WTC11 (cell line): ENCODE data around the gene A1CF. TPM values are rescaled to one million over a fixed set of nuclear protein-coding genes. Genes with fewer than 3 reads are reported as not detected.
A peak's percentile ranks its signal among the peaks of the same experiment; 100 is the strongest.

ENCODE experiments used
- ATAC-seq: fragments of 200-7000 bp; cut with Tn5 transposase; 2 replicates; pipeline ENCODE4 v1.10.0; 2021; ENCODE audit warnings: mild to moderate bottlenecking, moderate library complexity
- CTCF ChIA-PET: fragments of 300-600 bp; sonication (Branson Sonifier 250); formaldehyde crosslinking; loops from one replicate; lab custom pipeline; 2021; ENCODE audit warnings: antibody characterized with exemption; lab: Charles Lee
- POLR2A ChIA-PET: fragments of 350-600 bp; sonication (Branson Sonifier 250); formaldehyde crosslinking; loops from one replicate; lab custom pipeline; 2021; ENCODE audit warnings: antibody characterized with exemption; lab: Charles Lee
- DNase-seq: peaks from one replicate; pipeline ENCODE4 v3.0.0; 2021; ENCODE audit warnings: low spot score
- H3K27ac Mint-ChIP-seq: 2 replicates; pipeline ENCODE4 v1.8.0; 2021; ENCODE audit warnings: mixed read lengths
- H3K27me3 Mint-ChIP-seq: 2 replicates; pipeline ENCODE4 v1.8.0; 2021; ENCODE audit warnings: low read depth, mild to moderate bottlenecking, moderate library complexity, mixed read lengths
- H3K36me3 Mint-ChIP-seq: 2 replicates; pipeline ENCODE4 v1.8.0; 2021; ENCODE audit warnings: mixed read lengths
- H3K4me1 Mint-ChIP-seq: 2 replicates; pipeline ENCODE4 v1.8.0; 2022; ENCODE audit warnings: mixed read lengths
- H3K4me3 Mint-ChIP-seq: 2 replicates; pipeline ENCODE4 v1.8.0; 2021; ENCODE audit warnings: mild to moderate bottlenecking, moderate library complexity, mixed read lengths
- H3K9me3 Mint-ChIP-seq: 2 replicates; pipeline ENCODE4 v1.8.0; 2021; ENCODE audit warnings: mixed read lengths
- ATF3 ChIP-seq: sonication (generic); formaldehyde crosslinking; conservative IDR thresholded peaks from 2 replicates; pipeline ENCODE4 v1.8.1; 2022; ENCODE audit warnings: mild to moderate bottlenecking, missing genetic modification reagents
- E2F4 ChIP-seq: sonication (generic); formaldehyde crosslinking; IDR thresholded peaks from 2 replicates; pipeline ENCODE4 v1.8.1; 2022; ENCODE audit warnings: low read depth, mild to moderate bottlenecking, moderate library complexity, missing genetic modification reagents, borderline replicate concordance
- E2F5 ChIP-seq: sonication (generic); formaldehyde crosslinking; IDR thresholded peaks from 2 replicates; pipeline ENCODE4 v1.8.1; 2022; ENCODE audit warnings: mild to moderate bottlenecking, moderate library complexity, missing genetic modification reagents
- FOXP4 ChIP-seq: sonication (generic); formaldehyde crosslinking; IDR thresholded peaks from 2 replicates; pipeline ENCODE4 v1.8.0; 2022; ENCODE audit warnings: mild to moderate bottlenecking, missing genetic modification reagents
- IRF1 ChIP-seq: sonication (generic); formaldehyde crosslinking; IDR thresholded peaks from 2 replicates; pipeline ENCODE4 v1.8.0; 2023; ENCODE audit warnings: missing genetic modification reagents
- NR1H2 ChIP-seq: sonication (generic); formaldehyde crosslinking; IDR thresholded peaks from 2 replicates; pipeline ENCODE4 v1.9.0; 2021; ENCODE audit warnings: mild to moderate bottlenecking, moderate library complexity, missing genetic modification reagents
- PREB ChIP-seq: sonication (generic); formaldehyde crosslinking; IDR thresholded peaks from 2 replicates; pipeline ENCODE4 v1.8.1; 2022; ENCODE audit warnings: mild to moderate bottlenecking, missing genetic modification reagents, moderate library complexity, borderline replicate concordance
- SMAD3 ChIP-seq: sonication (generic); formaldehyde crosslinking; IDR thresholded peaks from 2 replicates; pipeline ENCODE4 v1.8.0; 2022; ENCODE audit warnings: missing genetic modification reagents, mild to moderate bottlenecking, borderline replicate concordance
- SP1 ChIP-seq: sonication (generic); formaldehyde crosslinking; conservative IDR thresholded peaks from 2 replicates; pipeline ENCODE4 v1.8.1; 2022; ENCODE audit warnings: missing genetic modification reagents
- STAT6 ChIP-seq: sonication (generic); formaldehyde crosslinking; conservative IDR thresholded peaks from 2 replicates; pipeline ENCODE4 v1.8.1; 2023; ENCODE audit warnings: mild to moderate bottlenecking, low read depth, missing genetic modification reagents, moderate library complexity
- TEAD4 ChIP-seq: sonication (generic); formaldehyde crosslinking; IDR thresholded peaks from 2 replicates; pipeline ENCODE4 v1.8.0; 2022; ENCODE audit warnings: mild to moderate bottlenecking, missing genetic modification reagents
- USF1 ChIP-seq: sonication (generic); formaldehyde crosslinking; IDR thresholded peaks from 2 replicates; pipeline ENCODE4 v1.8.0; 2022; ENCODE audit warnings: mild to moderate bottlenecking, missing genetic modification reagents
- USF2 ChIP-seq: sonication (generic); formaldehyde crosslinking; IDR thresholded peaks from 2 replicates; pipeline ENCODE4 v1.8.1; 2023; ENCODE audit warnings: mild to moderate bottlenecking, missing genetic modification reagents, moderate library complexity
- ZNF232 ChIP-seq: sonication (generic); formaldehyde crosslinking; IDR thresholded peaks from 2 replicates; pipeline ENCODE4 v1.8.0; 2022; ENCODE audit warnings: mild to moderate bottlenecking, missing genetic modification reagents
- ZNF263 ChIP-seq: sonication (generic); formaldehyde crosslinking; IDR thresholded peaks from 2 replicates; pipeline ENCODE4 v1.8.1; 2022; ENCODE audit warnings: low read depth, mild to moderate bottlenecking, moderate library complexity, missing genetic modification reagents
- ZSCAN18 ChIP-seq: fragments of 250-450 bp; sonication (Bioruptor Pico); IDR thresholded peaks from 2 replicates; pipeline ENCODE4 v2.1.2; 2022; ENCODE audit warnings: mild to moderate bottlenecking, moderate library complexity
- total RNA-seq: library from RNA; stranded (reverse); gene quantifications from 3 replicates; pipeline ENCODE4 v1.2.3, GENCODE V29; 2021

A1CF gene
- total RNA-seq, 1 experiment from 2014 or later: 0.07 TPM

GRCh38 chr10:50805981-50806622 lies 79.3 kb downstream of the A1CF start (continued):
- TF ChIP-seq ZNF263: no peak
- TF ChIP-seq PREB (CRISPR knock-in tag): no peak

- Mint-ChIP-seq H3K9me3 (peaks cover 21% of the 10 kb centered on the region), H3K4me1 (peaks cover 5% of the 10 kb centered on the region), H3K27me3 (no peaks in the 10 kb centered on the region), H3K4me3 (no peak overlapping the region), H3K27ac (no peak overlapping the region), H3K36me3 (no peaks in the 10 kb centered on the region)
- CTCF ChIA-PET: no interaction called here
- no peak for ATAC-seq
- TF ChIP-seq ZSCAN18 (CRISPR knock-in tag): no peak
- DNase-seq: no peak
- POLR2A ChIA-PET: no interaction called here
These were observed 85.8 kb downstream of the A1CF start for GRCh38 chr10:50799595-50799994.

- no peak overlapping the region for H3K27ac Mint-ChIP-seq
- H3K36me3 Mint-ChIP-seq: no peaks in the 10 kb centered on the region
- peak; percentile 75 for ATAC-seq
- ChIA-PET CTCF (no interaction called here), POLR2A (interaction anchor here (0.5 to 1.0 kb wide), 2 partner anchors 10 to 189 kb away, joined by 3 to 6 read pairs; no protein-coding TSS in a partner anchor)
- TF ChIP-seq USF1 (CRISPR knock-in tag) (peak; percentile 37; the same call in 1 of the 2 replicates), IRF1 (CRISPR knock-in tag) (no peak), FOXP4 (CRISPR knock-in tag) (no peak), USF2 (CRISPR knock-in tag) (peak; percentile 62)
- H3K4me1 Mint-ChIP-seq: no peaks in the 10 kb centered on the region; the same call in 1 of the 2 replicates
- H3K27me3 Mint-ChIP-seq: no peaks in the 10 kb centered on the region
- DNase-seq: no peak
- H3K9me3 Mint-ChIP-seq: peaks cover 21% of the 10 kb centered on the region
- no peak overlapping the region for H3K4me3 Mint-ChIP-seq
These were observed 87.1 kb downstream of the A1CF start for GRCh38 chr10:50798297-50798696.

- no peaks in the 10 kb centered on the region; the same call in 1 of the 2 replicates for H3K4me1 Mint-ChIP-seq
- no peaks in the 10 kb centered on the region for H3K36me3 Mint-ChIP-seq
- H3K4me3 Mint-ChIP-seq: no peak overlapping the region
- POLR2A ChIA-PET: no interaction called here
- no peak for TF ChIP-seq TEAD4 (CRISPR knock-in tag)
- no peak for TF ChIP-seq NR1H2 (CRISPR knock-in tag)
- TF ChIP-seq ZNF232 (CRISPR knock-in tag): no peak
- no peak for TF ChIP-seq STAT6 (CRISPR knock-in tag)
- no peak for TF ChIP-seq SP1 (CRISPR knock-in tag)
- no peak for TF ChIP-seq SMAD3 (CRISPR knock-in tag)
- no peak for TF ChIP-seq E2F4 (CRISPR knock-in tag)
- no peak for TF ChIP-seq E2F5 (CRISPR knock-in tag)
- TF ChIP-seq ATF3 (CRISPR knock-in tag): no peak
- TF ChIP-seq, all 79 proteins: peak for 0
- DNase-seq (no peak), ATAC-seq (no peak)
- Mint-ChIP-seq H3K27me3 (no peaks in the 10 kb centered on the region), H3K27ac (no peak overlapping the region), H3K9me3 (peaks cover 21% of the 10 kb centered on the region)
- CTCF ChIA-PET: no interaction called here
These were observed 88.7 kb downstream of the A1CF start for GRCh38 chr10:50796693-50797092.
